Stimulated activated CD8-positive, alpha-beta memory T cell treated with anti-CD3 and anti-CD28 coated beads, Interleukin-15, amount 100 ng/mL, for 1 hour (primary cell): ENCODE results near the gene MRS2.
"Not testable (repeated sequence)": the region's sequence is repeated elsewhere in the genome, so short reads cannot be mapped to it uniquely, and the experiment has no call there.

ENCODE experiments used
- DNase-seq: peaks from one replicate; pipeline ENCODE4 v3.0.0-alpha.2; 2020; ENCODE audit warnings: low read depth

The MRS2 gene

GRCh38 chr6:24391208-24391607, 11.5 kb upstream of the MRS2 start:
- no peak for DNase-seq

GRCh38 chr6:24391756-24392405, 10.9 kb upstream of the MRS2 start:
- no peak for DNase-seq

- DNase-seq: no peak
Observed at GRCh38 chr6:24394061-24394779, 8.5 kb upstream of the MRS2 start.

- DNase-seq: no peak
Observed at GRCh38 chr6:24394780-24395437, 7.8 kb upstream of the MRS2 start.

- no peak for DNase-seq
Observed at GRCh38 chr6:24396824-24397223, 5.9 kb upstream of the MRS2 start.

- DNase-seq: no peak
Observed at GRCh38 chr6:24397631-24398030, 5.1 kb upstream of the MRS2 start.

- DNase-seq: not testable (repeated sequence)
Observed at GRCh38 chr6:24400045-24401039, 2.4 kb upstream of the MRS2 start.

- DNase-seq: no peak
Observed at GRCh38 chr6:24401458-24401857, 1.3 kb upstream of the MRS2 start.

- no peak for DNase-seq
Observed at GRCh38 chr6:24403501-24403824, 727 bp downstream of the MRS2 start.

GRCh38 chr6:24405262-24405661, 2.5 kb downstream of the MRS2 start:
- no peak for DNase-seq

- no peak for DNase-seq
Observed at GRCh38 chr6:24408719-24409410, 6.1 kb downstream of the MRS2 start.

- DNase-seq: no peak
Observed at GRCh38 chr6:24410622-24411021, 7.9 kb downstream of the MRS2 start.

GRCh38 chr6:24412294-24412693, 9.6 kb downstream of the MRS2 start:
- no peak for DNase-seq

GRCh38 chr6:24414531-24414930, 11.8 kb downstream of the MRS2 start:
- not testable (repeated sequence) for DNase-seq

GRCh38 chr6:24415753-24416152, 13.0 kb downstream of the MRS2 start:
- no peak for DNase-seq

- DNase-seq: no peak
Observed at GRCh38 chr6:24419526-24419925, 16.8 kb downstream of the MRS2 start.

- DNase-seq: no peak
Observed at GRCh38 chr6:24425091-24425490, 22.4 kb downstream of the MRS2 start.

GRCh38 chr6:24426729-24427446, 24.2 kb downstream of the MRS2 start:
- DNase-seq: no peak

GRCh38 chr6:24428615-24429014, 25.9 kb downstream of the MRS2 start:
- no peak for DNase-seq

GRCh38 chr6:24429146-24429545, 26.4 kb downstream of the MRS2 start:
- no peak for DNase-seq

- no peak for DNase-seq
Observed at GRCh38 chr6:24430086-24430485, 27.4 kb downstream of the MRS2 start.
